ENCODE results near the gene PPP1R16B.

Gene PPP1R16B

GRCh38 chr20:38880952-38881735 lies 75.6 kb downstream of the PPP1R16B start:
- no peak for DNase-seq

GRCh38 chr20:38881806-38882440 lies 76.4 kb downstream of the PPP1R16B start:
- no peak for DNase-seq

GRCh38 chr20:38882600-38882999 lies 77.1 kb downstream of the PPP1R16B start:
- DNase-seq, result no peak

- DNase-seq, result no peak
Observed at GRCh38 chr20:38883081-38883980, 77.8 kb downstream of the PPP1R16B start.

GRCh38 chr20:38883981-38884733 lies 78.7 kb downstream of the PPP1R16B start:
- no peak for DNase-seq

- DNase-seq, result no peak
Observed at GRCh38 chr20:38885357-38885756, 79.9 kb downstream of the PPP1R16B start.

- no peak for DNase-seq
Observed at GRCh38 chr20:38888059-38888831, 82.7 kb downstream of the PPP1R16B start.

- no peak for DNase-seq
Observed at GRCh38 chr20:38889050-38889449, 83.6 kb downstream of the PPP1R16B start.

- DNase-seq, result no peak
Observed at GRCh38 chr20:38889792-38890496, 84.4 kb downstream of the PPP1R16B start.

- no peak for DNase-seq
Observed at GRCh38 chr20:38890497-38890818, 85.0 kb downstream of the PPP1R16B start.

- no peak for DNase-seq
Observed at GRCh38 chr20:38892091-38892981, 86.8 kb downstream of the PPP1R16B start.

- DNase-seq, result no peak
Observed at GRCh38 chr20:38893056-38893564, 87.6 kb downstream of the PPP1R16B start.

GRCh38 chr20:38893565-38894090 lies 88.1 kb downstream of the PPP1R16B start:
- DNase-seq, result peak; percentile 76

- no peak for DNase-seq
Observed at GRCh38 chr20:38894091-38894847, 88.8 kb downstream of the PPP1R16B start.

- no peak for DNase-seq
Observed at GRCh38 chr20:38895098-38895949, 89.8 kb downstream of the PPP1R16B start.

- DNase-seq, result no peak
Observed at GRCh38 chr20:38896009-38896594, 90.6 kb downstream of the PPP1R16B start.

GRCh38 chr20:38897267-38897666 lies 91.8 kb downstream of the PPP1R16B start:
- DNase-seq, result no peak

GRCh38 chr20:38900606-38901005 lies 95.1 kb downstream of the PPP1R16B start:
- no peak for DNase-seq

Data from effector CD4-positive, alpha-beta T cell (primary cell).